HEK293 (cell line): ENCODE results near the gene ANKRD40.

Experiments used
- GFI1B ChIP-seq: fragments of 450-650 bp; formaldehyde crosslinking; IDR thresholded peaks from 2 replicates; pipeline ENCODE4 v1.5.1; 2016; ENCODE audit warnings: missing biosample characterization, missing genetic modification characterization
- HOXD13 ChIP-seq: sonication (generic); formaldehyde crosslinking; IDR thresholded peaks from 2 replicates; pipeline ENCODE4 v1.8.0; 2022; ENCODE audit warnings: missing genetic modification reagents, borderline replicate concordance
- KLF7 ChIP-seq: fragments of 450-650 bp; formaldehyde crosslinking; IDR thresholded peaks from 2 replicates; pipeline ENCODE4 v1.5.1; 2016; ENCODE audit warnings: missing biosample characterization, missing genetic modification characterization, borderline replicate concordance
- OSR2 ChIP-seq: fragments of 450-650 bp; formaldehyde crosslinking; IDR thresholded peaks from 2 replicates; pipeline ENCODE4 v1.5.1; 2016; ENCODE audit warnings: missing biosample characterization, missing genetic modification characterization
- SALL2 ChIP-seq: fragments of 450-650 bp; formaldehyde crosslinking; IDR thresholded peaks from 2 replicates; pipeline ENCODE4 v1.5.0; 2017; ENCODE audit warnings: missing biosample characterization, mild to moderate bottlenecking, missing genetic modification characterization, borderline replicate concordance
- SETDB1 ChIP-seq: IDR thresholded peaks from one replicate; pipeline ENCODE4 v1.6.1; 2017; ENCODE audit warnings: mild to moderate bottlenecking, low read length, moderate library complexity, mixed read lengths; ENCODE audit not compliant: insufficient read length
- ZBTB21 ChIP-seq: fragments of 450-650 bp; formaldehyde crosslinking; IDR thresholded peaks from 2 replicates; pipeline ENCODE4 v1.5.1; 2017; ENCODE audit warnings: missing biosample characterization, missing genetic modification characterization
- ZBTB7A ChIP-seq: fragments of 450-650 bp; formaldehyde crosslinking; IDR thresholded peaks from 2 replicates; pipeline ENCODE4 v1.5.1; 2016; ENCODE audit warnings: low read depth, missing biosample characterization, missing genetic modification characterization
- ZNF138 ChIP-seq: fragments of 450-650 bp; formaldehyde crosslinking; IDR thresholded peaks from 2 replicates; pipeline ENCODE4 v1.5.1; 2016; ENCODE audit warnings: missing biosample characterization, missing genetic modification characterization, borderline replicate concordance
- ZNF169 ChIP-seq: fragments of 450-650 bp; formaldehyde crosslinking; IDR thresholded peaks from 2 replicates; pipeline ENCODE4 v1.5.1; 2016; ENCODE audit warnings: missing biosample characterization, missing genetic modification characterization
- ZNF2 ChIP-seq: fragments of 450-650 bp; formaldehyde crosslinking; IDR thresholded peaks from 2 replicates; pipeline ENCODE4 v1.5.1; 2016; ENCODE audit warnings: missing biosample characterization, missing genetic modification characterization
- ZNF24 ChIP-seq: fragments of 450-650 bp; formaldehyde crosslinking; IDR thresholded peaks from 2 replicates; pipeline ENCODE4 v1.5.1; 2016; ENCODE audit warnings: missing biosample characterization, missing genetic modification characterization
- ZNF366 ChIP-seq: fragments of 450-650 bp; formaldehyde crosslinking; conservative IDR thresholded peaks from 2 replicates; pipeline ENCODE4 v1.5.1; 2016; ENCODE audit warnings: missing biosample characterization, missing genetic modification characterization
- ZNF449 ChIP-seq: fragments of 450-650 bp; formaldehyde crosslinking; IDR thresholded peaks from 2 replicates; pipeline ENCODE4 v1.5.1; 2017; ENCODE audit warnings: missing biosample characterization, mild to moderate bottlenecking, missing genetic modification characterization, moderate library complexity
- ZNF571 ChIP-seq: fragments of 450-650 bp; formaldehyde crosslinking; IDR thresholded peaks from 2 replicates; pipeline ENCODE4 v1.5.0; 2017; ENCODE audit warnings: missing biosample characterization, missing genetic modification characterization
- ZNF596 ChIP-seq: fragments of 450-650 bp; IDR thresholded peaks from 2 replicates; pipeline ENCODE4 v1.5.0; 2018; ENCODE audit warnings: missing biosample characterization, mild to moderate bottlenecking, missing genetic modification characterization, moderate library complexity
- ZNF629 ChIP-seq: fragments of 450-650 bp; formaldehyde crosslinking; IDR thresholded peaks from 2 replicates; pipeline ENCODE4 v1.5.1; 2017; ENCODE audit warnings: missing biosample characterization, missing genetic modification characterization
- ZNF692 ChIP-seq: fragments of 450-650 bp; formaldehyde crosslinking; IDR thresholded peaks from 2 replicates; pipeline ENCODE4 v1.5.1; 2016; ENCODE audit warnings: missing biosample characterization, missing genetic modification characterization
- TF ChIP-seq, protein P1 (sequence below): fragments of 450-650 bp; formaldehyde crosslinking; IDR thresholded peaks from 2 replicates; pipeline ENCODE4 v1.5.1; 2017; ENCODE audit warnings: missing biosample characterization, missing genetic modification characterization
- TF ChIP-seq, protein P2 (sequence below): fragments of 450-650 bp; formaldehyde crosslinking; IDR thresholded peaks from 2 replicates; pipeline ENCODE4 v1.5.1; 2016; ENCODE audit warnings: missing biosample characterization, missing genetic modification characterization
- TF ChIP-seq, protein P3 (sequence below): sonication (generic); formaldehyde crosslinking; IDR thresholded peaks from 2 replicates; pipeline ENCODE4 v1.8.1; 2022; ENCODE audit warnings: mild to moderate bottlenecking, moderate library complexity, missing genetic modification reagents
- TF ChIP-seq, protein P4 (sequence below): fragments of 450-650 bp; formaldehyde crosslinking; IDR thresholded peaks from 2 replicates; pipeline ENCODE4 v1.5.1; 2016; ENCODE audit warnings: missing biosample characterization, missing genetic modification characterization
- TF ChIP-seq, protein P5 (sequence below): fragments of 450-650 bp; formaldehyde crosslinking; IDR thresholded peaks from 2 replicates; pipeline ENCODE4 v1.5.1; 2017; ENCODE audit warnings: missing biosample characterization, missing genetic modification characterization
- TF ChIP-seq, protein P6 (sequence below): fragments of 450-650 bp; formaldehyde crosslinking; IDR thresholded peaks from 2 replicates; pipeline ENCODE4 v1.5.1; 2017; ENCODE audit warnings: missing biosample characterization, missing genetic modification characterization

The ANKRD40 gene

GRCh38 chr17:50721194-50722010 lies 13.7 kb upstream of the ANKRD40 start (continued):
- no peak for TF ChIP-seq ZNF692
- no peak for TF ChIP-seq ZNF138 (tag by site-specific recombination)
- no peak for TF ChIP-seq ZBTB7A (tag by site-specific recombination)
- no peak for TF ChIP-seq ZNF169 (tag by site-specific recombination)
- TF ChIP-seq, protein P1, sequence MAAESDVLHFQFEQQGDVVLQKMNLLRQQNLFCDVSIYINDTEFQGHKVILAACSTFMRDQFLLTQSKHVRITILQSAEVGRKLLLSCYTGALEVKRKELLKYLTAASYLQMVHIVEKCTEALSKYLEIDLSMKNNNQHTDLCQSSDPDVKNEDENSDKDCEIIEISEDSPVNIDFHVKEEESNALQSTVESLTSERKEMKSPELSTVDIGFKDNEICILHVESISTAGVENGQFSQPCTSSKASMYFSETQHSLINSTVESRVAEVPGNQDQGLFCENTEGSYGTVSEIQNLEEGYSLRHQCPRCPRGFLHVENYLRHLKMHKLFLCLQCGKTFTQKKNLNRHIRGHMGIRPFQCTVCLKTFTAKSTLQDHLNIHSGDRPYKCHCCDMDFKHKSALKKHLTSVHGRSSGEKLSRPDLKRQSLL (tag by site-specific recombination), result no peak
- TF ChIP-seq ZNF629 (tag by site-specific recombination), result peak; percentile 39; the same call in 1 of the 2 replicates
- no peak for TF ChIP-seq SALL2
- peak; percentile 51; the same call in 1 of the 2 replicates for TF ChIP-seq GFI1B (tag by site-specific recombination)
- TF ChIP-seq, protein P2, sequence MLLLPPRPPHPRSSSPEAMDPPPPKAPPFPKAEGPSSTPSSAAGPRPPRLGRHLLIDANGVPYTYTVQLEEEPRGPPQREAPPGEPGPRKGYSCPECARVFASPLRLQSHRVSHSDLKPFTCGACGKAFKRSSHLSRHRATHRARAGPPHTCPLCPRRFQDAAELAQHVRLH (tag by site-specific recombination), result 0 out of 2 replicates have a peak, but pooled peaks have one; percentile 57
- no peak for TF ChIP-seq ZNF571 (tag by site-specific recombination)
- TF ChIP-seq, protein P3, sequence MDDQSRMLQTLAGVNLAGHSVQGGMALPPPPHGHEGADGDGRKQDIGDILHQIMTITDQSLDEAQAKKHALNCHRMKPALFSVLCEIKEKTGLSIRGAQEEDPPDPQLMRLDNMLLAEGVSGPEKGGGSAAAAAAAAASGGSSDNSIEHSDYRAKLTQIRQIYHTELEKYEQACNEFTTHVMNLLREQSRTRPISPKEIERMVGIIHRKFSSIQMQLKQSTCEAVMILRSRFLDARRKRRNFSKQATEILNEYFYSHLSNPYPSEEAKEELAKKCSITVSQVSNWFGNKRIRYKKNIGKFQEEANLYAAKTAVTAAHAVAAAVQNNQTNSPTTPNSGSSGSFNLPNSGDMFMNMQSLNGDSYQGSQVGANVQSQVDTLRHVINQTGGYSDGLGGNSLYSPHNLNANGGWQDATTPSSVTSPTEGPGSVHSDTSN (CRISPR knock-in tag), result no peak
- TF ChIP-seq, protein P4, sequence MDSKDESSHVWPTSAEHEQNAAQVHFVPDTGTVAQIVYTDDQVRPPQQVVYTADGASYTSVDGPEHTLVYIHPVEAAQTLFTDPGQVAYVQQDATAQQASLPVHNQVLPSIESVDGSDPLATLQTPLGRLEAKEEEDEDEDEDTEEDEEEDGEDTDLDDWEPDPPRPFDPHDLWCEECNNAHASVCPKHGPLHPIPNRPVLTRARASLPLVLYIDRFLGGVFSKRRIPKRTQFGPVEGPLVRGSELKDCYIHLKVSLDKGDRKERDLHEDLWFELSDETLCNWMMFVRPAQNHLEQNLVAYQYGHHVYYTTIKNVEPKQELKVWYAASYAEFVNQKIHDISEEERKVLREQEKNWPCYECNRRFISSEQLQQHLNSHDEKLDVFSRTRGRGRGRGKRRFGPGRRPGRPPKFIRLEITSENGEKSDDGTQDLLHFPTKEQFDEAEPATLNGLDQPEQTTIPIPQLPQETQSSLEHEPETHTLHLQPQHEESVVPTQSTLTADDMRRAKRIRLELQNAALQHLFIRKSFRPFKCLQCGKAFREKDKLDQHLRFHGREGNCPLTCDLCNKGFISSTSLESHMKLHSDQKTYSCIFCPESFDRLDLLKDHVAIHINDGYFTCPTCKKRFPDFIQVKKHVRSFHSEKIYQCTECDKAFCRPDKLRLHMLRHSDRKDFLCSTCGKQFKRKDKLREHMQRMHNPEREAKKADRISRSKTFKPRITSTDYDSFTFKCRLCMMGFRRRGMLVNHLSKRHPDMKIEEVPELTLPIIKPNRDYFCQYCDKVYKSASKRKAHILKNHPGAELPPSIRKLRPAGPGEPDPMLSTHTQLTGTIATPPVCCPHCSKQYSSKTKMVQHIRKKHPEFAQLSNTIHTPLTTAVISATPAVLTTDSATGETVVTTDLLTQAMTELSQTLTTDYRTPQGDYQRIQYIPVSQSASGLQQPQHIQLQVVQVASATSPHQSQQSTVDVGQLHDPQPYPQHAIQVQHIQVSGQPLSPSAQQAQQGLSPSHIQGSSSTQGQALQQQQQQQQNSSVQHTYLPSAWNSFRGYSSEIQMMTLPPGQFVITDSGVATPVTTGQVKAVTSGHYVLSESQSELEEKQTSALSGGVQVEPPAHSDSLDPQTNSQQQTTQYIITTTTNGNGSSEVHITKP (tag by site-specific recombination), result peak; percentile 84
- TF ChIP-seq, protein P5, sequence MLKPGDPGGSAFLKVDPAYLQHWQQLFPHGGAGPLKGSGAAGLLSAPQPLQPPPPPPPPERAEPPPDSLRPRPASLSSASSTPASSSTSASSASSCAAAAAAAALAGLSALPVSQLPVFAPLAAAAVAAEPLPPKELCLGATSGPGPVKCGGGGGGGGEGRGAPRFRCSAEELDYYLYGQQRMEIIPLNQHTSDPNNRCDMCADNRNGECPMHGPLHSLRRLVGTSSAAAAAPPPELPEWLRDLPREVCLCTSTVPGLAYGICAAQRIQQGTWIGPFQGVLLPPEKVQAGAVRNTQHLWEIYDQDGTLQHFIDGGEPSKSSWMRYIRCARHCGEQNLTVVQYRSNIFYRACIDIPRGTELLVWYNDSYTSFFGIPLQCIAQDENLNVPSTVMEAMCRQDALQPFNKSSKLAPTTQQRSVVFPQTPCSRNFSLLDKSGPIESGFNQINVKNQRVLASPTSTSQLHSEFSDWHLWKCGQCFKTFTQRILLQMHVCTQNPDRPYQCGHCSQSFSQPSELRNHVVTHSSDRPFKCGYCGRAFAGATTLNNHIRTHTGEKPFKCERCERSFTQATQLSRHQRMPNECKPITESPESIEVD (tag by site-specific recombination), result peak; percentile 99
- no peak for TF ChIP-seq SETDB1
- no peak for TF ChIP-seq KLF7 (tag by site-specific recombination)
- peak; percentile 44 for TF ChIP-seq OSR2 (tag by site-specific recombination)
- no peak for TF ChIP-seq HOXD13 (CRISPR knock-in tag)
- TF ChIP-seq ZBTB21 (tag by site-specific recombination), result no peak
- TF ChIP-seq ZNF2 (tag by site-specific recombination), result peak; percentile 31; the same call in 1 of the 2 replicates
- no peak for TF ChIP-seq ZNF596 (tag by site-specific recombination)
- TF ChIP-seq ZNF366 (tag by site-specific recombination), result peak; percentile 30; the same call in 1 of the 2 replicates
- no peak for TF ChIP-seq ZNF24
- TF ChIP-seq ZNF449, result no peak
- TF ChIP-seq, protein P6, sequence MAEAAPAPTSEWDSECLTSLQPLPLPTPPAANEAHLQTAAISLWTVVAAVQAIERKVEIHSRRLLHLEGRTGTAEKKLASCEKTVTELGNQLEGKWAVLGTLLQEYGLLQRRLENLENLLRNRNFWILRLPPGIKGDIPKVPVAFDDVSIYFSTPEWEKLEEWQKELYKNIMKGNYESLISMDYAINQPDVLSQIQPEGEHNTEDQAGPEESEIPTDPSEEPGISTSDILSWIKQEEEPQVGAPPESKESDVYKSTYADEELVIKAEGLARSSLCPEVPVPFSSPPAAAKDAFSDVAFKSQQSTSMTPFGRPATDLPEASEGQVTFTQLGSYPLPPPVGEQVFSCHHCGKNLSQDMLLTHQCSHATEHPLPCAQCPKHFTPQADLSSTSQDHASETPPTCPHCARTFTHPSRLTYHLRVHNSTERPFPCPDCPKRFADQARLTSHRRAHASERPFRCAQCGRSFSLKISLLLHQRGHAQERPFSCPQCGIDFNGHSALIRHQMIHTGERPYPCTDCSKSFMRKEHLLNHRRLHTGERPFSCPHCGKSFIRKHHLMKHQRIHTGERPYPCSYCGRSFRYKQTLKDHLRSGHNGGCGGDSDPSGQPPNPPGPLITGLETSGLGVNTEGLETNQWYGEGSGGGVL (tag by site-specific recombination), result no peak
